Loucy (cell line): ENCODE measurements around the gene CMTR1.
"Not testable (repeated sequence)": the region's sequence is repeated elsewhere in the genome, so short reads cannot be mapped to it uniquely, and the experiment has no call there.

ENCODE experiments used
- H2AFZ ChIP-seq: fragments of 200-600 bp; sonication (generic); 2 replicates; pipeline ENCODE4 v1.6.0; 2016; ENCODE audit warnings: antibody characterized with exemption, mild to moderate bottlenecking, low read length, moderate library complexity
- H3F3A ChIP-seq: fragments of 200-600 bp; 2 replicates; pipeline ENCODE4 v1.6.0; 2016; ENCODE audit warnings: antibody characterized with exemption, low read depth, mild to moderate bottlenecking
- H3K27me3 ChIP-seq: fragments of 200-600 bp; sonication (generic); 2 replicates; pipeline ENCODE4 v1.6.1; 2014; ENCODE audit warnings: low read length, mild to moderate bottlenecking; ENCODE audit not compliant: insufficient read depth, poor library complexity, severe bottlenecking
- H3K36me3 ChIP-seq: fragments of 200-600 bp; sonication (generic); 2 replicates; pipeline ENCODE4 v1.6.1; 2016; ENCODE audit warnings: low read length; ENCODE audit not compliant: insufficient read depth
- H3K4me1 ChIP-seq: fragments of 200-600 bp; sonication (generic); 2 replicates; pipeline ENCODE4 v1.5.1; 2014; ENCODE audit warnings: low read length, mild to moderate bottlenecking; ENCODE audit not compliant: insufficient read depth, poor library complexity, severe bottlenecking
- H3K4me2 ChIP-seq: fragments of 200-600 bp; sonication (generic); 2 replicates; pipeline ENCODE4 v1.6.0; 2014; ENCODE audit warnings: antibody characterized with exemption, low read length, low read depth, mild to moderate bottlenecking; ENCODE audit not compliant: poor library complexity, severe bottlenecking
- H3K4me3 ChIP-seq: fragments of 200-600 bp; sonication (generic); 2 replicates; pipeline ENCODE4 v1.5.1; 2014; ENCODE audit warnings: low read length, mild to moderate bottlenecking, mixed read lengths; ENCODE audit not compliant: poor library complexity, severe bottlenecking
- H3K79me2 ChIP-seq: fragments of 200-600 bp; sonication (generic); 2 replicates; pipeline ENCODE4 v1.6.1; 2014; ENCODE audit warnings: low read length; ENCODE audit not compliant: insufficient read depth
- H3K9ac ChIP-seq: fragments of 200-600 bp; sonication (generic); 2 replicates; pipeline ENCODE4 v1.6.0; 2014; ENCODE audit warnings: mild to moderate bottlenecking, low read depth, low read length, moderate library complexity; ENCODE audit not compliant: poor library complexity, severe bottlenecking
- H3K9me2 ChIP-seq: fragments of 200-600 bp; sonication (generic); replicated peaks from 2 replicates; pipeline ENCODE4 v1.6.1; 2016; ENCODE audit warnings: low read depth, low read length, mixed read lengths
- H3K9me3 ChIP-seq: fragments of 200-600 bp; sonication (generic); 2 replicates; pipeline ENCODE4 v1.6.1; 2014; ENCODE audit warnings: mild to moderate bottlenecking, antibody characterized with exemption, low read length, low read depth; ENCODE audit not compliant: insufficient read depth
- H4K20me1 ChIP-seq: fragments of 200-600 bp; sonication (generic); 2 replicates; pipeline ENCODE4 v1.6.0; 2014; ENCODE audit warnings: antibody characterized with exemption, low read length, mild to moderate bottlenecking; ENCODE audit not compliant: insufficient read depth, poor library complexity, severe bottlenecking
- EZH2phosphoT487 ChIP-seq: fragments of 200-600 bp; IDR thresholded peaks from 2 replicates; pipeline ENCODE4 v1.6.1; 2018; ENCODE audit warnings: antibody characterized with exemption, mild to moderate bottlenecking, moderate library complexity, borderline replicate concordance
- TF ChIP-seq, protein P1 (sequence below): fragments of 200-600 bp; sonication (generic); conservative IDR thresholded peaks from 2 replicates; pipeline ENCODE4 v1.5.1; 2014; ENCODE audit warnings: mild to moderate bottlenecking, antibody characterized with exemption, low read length

Gene CMTR1

DNA sequence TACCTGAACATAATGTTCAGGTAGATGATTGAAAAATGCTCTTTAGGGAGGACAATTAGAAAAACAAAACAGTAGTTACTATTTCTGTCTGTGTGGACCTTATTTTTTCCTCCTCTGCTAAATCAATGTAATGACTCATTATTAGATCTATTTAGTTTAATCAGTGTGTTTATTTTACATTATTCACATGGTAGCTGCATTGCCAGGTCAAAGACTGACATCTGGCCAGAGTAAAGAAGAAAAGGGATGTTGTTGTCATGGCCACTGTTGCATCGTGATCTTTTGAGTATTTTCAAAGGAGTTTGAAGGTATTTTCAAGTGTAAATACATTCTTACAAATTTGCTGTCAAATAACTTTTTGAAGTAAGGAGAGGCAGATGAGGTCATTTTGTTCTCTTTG lies 5.9 kb downstream of the CMTR1 start:
- no peak for TF ChIP-seq EZH2phosphoT487
- TF ChIP-seq, protein P1, sequence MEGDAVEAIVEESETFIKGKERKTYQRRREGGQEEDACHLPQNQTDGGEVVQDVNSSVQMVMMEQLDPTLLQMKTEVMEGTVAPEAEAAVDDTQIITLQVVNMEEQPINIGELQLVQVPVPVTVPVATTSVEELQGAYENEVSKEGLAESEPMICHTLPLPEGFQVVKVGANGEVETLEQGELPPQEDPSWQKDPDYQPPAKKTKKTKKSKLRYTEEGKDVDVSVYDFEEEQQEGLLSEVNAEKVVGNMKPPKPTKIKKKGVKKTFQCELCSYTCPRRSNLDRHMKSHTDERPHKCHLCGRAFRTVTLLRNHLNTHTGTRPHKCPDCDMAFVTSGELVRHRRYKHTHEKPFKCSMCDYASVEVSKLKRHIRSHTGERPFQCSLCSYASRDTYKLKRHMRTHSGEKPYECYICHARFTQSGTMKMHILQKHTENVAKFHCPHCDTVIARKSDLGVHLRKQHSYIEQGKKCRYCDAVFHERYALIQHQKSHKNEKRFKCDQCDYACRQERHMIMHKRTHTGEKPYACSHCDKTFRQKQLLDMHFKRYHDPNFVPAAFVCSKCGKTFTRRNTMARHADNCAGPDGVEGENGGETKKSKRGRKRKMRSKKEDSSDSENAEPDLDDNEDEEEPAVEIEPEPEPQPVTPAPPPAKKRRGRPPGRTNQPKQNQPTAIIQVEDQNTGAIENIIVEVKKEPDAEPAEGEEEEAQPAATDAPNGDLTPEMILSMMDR: no peak
- Histone ChIP-seq H3K9me2 (no peaks in the 10 kb centered on the region), H3K9me3 (no peaks in the 10 kb centered on the region), H3K36me3 (peaks cover 14% of the 10 kb centered on the region; the same call in 1 of the 2 replicates), H3K9ac (peak overlapping the region; percentile 1), H3K4me1 (peaks cover 32% of the 10 kb centered on the region), H3F3A (no peaks in the 10 kb centered on the region), H3K79me2 (peaks cover 48% of the 10 kb centered on the region), H3K4me2 (peak overlapping the region; percentile 15), H3K27me3 (no peaks in the 10 kb centered on the region), H3K4me3 (no peak overlapping the region), H4K20me1 (peaks cover 10% of the 10 kb centered on the region), H2AFZ (no peak overlapping the region)

DNA sequence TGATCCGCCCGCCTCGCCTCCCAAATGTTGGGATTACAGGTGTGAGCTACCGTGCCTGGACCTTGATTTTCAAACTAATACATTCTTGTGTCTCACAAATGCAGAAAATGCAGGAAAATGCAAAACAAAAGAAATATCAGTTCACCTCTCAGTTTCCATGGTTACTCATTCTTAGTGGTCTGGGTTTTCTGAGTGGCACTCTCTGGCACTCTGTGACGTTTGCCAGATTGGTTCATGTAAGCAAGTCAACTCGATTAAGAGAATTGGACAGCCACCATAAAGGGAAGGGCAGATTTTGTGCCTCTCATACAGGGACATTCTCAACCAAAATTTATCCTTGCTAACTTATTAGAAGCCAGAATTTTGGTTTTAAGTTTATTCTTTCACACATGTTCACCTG lies 8.6 kb downstream of the CMTR1 start:
- peaks cover 11% of the 10 kb centered on the region for H3K4me1 ChIP-seq
- H3K36me3 ChIP-seq: peaks cover 30% of the 10 kb centered on the region
- peaks cover 5% of the 10 kb centered on the region for H4K20me1 ChIP-seq
- no peak overlapping the region for H3K9ac ChIP-seq
- H3K27me3 ChIP-seq: no peaks in the 10 kb centered on the region
- H3F3A ChIP-seq: no peaks in the 10 kb centered on the region
- H3K79me2 ChIP-seq: peaks cover 23% of the 10 kb centered on the region
- no peaks in the 10 kb centered on the region for H3K9me2 ChIP-seq
- no peak overlapping the region for H2AFZ ChIP-seq
- no peaks in the 10 kb centered on the region for H3K9me3 ChIP-seq
- TF ChIP-seq EZH2phosphoT487: no peak
- TF ChIP-seq, protein P1: no peak
- no peak overlapping the region for H3K4me3 ChIP-seq
- H3K4me2 ChIP-seq: peak overlapping the region; percentile 21

DNA sequence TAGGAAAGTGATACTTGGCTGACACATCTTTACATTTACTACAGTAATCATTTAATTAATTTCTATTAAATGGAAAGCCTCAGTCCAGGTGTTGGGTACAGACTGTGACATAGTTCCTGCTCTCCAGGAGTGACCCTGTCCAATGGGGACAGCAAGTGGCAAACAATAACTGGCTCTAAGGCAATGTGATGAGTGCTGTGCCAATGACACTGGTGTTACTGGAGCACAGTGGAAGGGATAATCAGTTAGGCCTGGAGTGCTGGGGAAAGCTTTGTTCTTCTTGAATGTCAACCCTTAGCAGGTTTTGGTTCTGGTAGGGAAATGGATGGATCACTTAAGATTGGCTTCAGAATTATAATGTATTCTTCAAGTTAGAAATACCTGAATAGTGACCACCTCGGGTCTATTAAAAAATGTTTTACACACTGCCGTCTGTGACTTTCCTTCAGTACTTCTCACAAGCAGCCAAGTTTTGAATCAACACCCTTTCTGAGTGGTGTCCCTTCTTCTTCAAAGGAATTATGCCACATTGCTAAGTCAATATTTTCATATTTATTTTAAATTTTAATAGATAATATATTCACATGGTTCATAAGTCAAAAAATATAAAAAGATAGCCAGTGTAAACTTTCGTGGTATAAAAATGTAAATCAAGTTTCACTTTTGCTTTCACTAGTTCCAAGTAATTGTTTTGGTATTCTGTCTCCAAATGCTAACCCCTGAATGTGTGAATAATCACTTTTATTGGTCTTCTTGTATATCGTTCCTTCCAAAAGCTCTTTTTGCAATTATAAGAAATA lies 9.6 kb downstream of the CMTR1 start:
- peaks cover 20% of the 10 kb centered on the region for H3K79me2 ChIP-seq
- no peaks in the 10 kb centered on the region for H3K9me2 ChIP-seq
- H3K36me3 ChIP-seq: peaks cover 38% of the 10 kb centered on the region
- no peak overlapping the region for H3K4me3 ChIP-seq
- peaks cover 11% of the 10 kb centered on the region for H3K4me1 ChIP-seq
- no peaks in the 10 kb centered on the region for H3K27me3 ChIP-seq
- H3F3A ChIP-seq: no peaks in the 10 kb centered on the region
- H2AFZ ChIP-seq: no peak overlapping the region
- no peaks in the 10 kb centered on the region for H3K9me3 ChIP-seq
- peak overlapping the region; percentile 21 for H3K4me2 ChIP-seq
- no peak overlapping the region for H3K9ac ChIP-seq
- H4K20me1 ChIP-seq: peaks cover 5% of the 10 kb centered on the region
- TF ChIP-seq, protein P1: no peak
- no peak for TF ChIP-seq EZH2phosphoT487

DNA sequence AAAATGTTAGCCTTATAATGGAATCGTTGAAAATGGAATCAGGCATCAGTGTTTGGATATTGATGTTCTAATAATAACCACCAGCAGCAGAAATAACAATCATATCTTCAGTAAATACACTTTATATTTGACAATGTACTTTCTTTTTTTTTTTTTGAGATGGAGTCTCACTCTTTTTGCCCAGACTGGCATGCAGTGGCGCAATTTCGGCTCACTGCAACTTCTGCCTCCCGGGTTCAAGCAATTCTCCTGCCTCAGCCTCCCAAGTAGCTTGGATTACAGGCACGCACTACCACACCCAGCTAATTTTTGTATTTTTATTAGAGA lies 10.2 kb downstream of the CMTR1 start:
- H4K20me1 ChIP-seq, H3K9me2 ChIP-seq, H3K4me2 ChIP-seq, H3K9me3 ChIP-seq, H3K9ac ChIP-seq, H2AFZ ChIP-seq, H3K27me3 ChIP-seq, H3F3A ChIP-seq, H3K4me3 ChIP-seq: not testable (repeated sequence)
- Histone ChIP-seq H3K36me3 (peaks cover 42% of the 10 kb centered on the region), H3K79me2 (peaks cover 15% of the 10 kb centered on the region; the same call in 1 of the 2 replicates), H3K4me1 (peaks cover 11% of the 10 kb centered on the region)
